ENCODE data around the gene CARD8. TPM values are rescaled to one million over a fixed set of nuclear protein-coding genes. Genes with fewer than 3 reads are reported as not detected.

The CARD8 gene
- total and polyA plus RNA-seq, 9 donors = 29.3 to 42.6 (median 35.7) TPM

DNA sequence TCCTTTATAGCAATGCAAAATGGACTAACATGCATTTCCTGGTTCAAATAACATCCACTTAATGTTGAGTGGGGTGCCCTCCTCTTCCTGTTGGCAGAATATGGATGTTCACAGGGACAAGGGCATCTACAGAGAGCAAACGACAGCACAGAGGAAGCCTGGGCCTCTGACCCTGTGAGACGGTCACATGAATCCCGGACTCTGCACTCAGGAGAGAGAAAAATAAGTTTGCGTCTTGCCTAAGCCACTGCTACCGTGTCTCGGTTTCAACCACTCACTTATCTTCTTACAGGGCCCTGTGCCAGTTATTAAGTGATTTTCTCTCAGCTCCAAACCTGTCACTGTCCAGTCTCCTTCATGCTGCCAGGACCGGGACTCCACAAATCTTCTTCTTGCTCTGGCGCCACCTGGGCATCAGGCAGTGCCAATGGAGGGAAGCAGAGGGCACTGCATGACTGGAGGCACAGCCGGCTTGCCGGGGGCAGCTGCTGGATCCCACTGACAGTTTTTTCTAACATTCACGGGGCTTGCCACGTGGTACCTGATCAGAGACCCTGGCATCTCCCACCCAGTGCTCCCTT lies 97.4 kb downstream of the CARD8 start:
- Histone ChIP-seq H3K27ac (ENCODE audit: low read length) (no peak overlapping the region), H3K36me3 (ENCODE audit: control insufficient read depth, insufficient read depth, low read length) (peaks cover 42% of the 10 kb centered on the region), H3K4me1 (ENCODE audit: control insufficient read depth, insufficient read depth, low read length) (no peaks in the 10 kb centered on the region), H3K4me3 (ENCODE audit: low read length) (no peak overlapping the region), H3K9me3 (replicated peaks; ENCODE audit: control insufficient read depth, low read depth, low read length) (no peaks in the 10 kb centered on the region), H3K27me3 (ENCODE audit: control insufficient read depth, insufficient read depth, low read length) (no peaks in the 10 kb centered on the region)
- no peak for DNase-seq
- whole genome bisulfite sequencing (ENCODE audit: insufficient coverage) = 93% methylated on average over 10 of the region's 12 CpGs

Other genes starting within 250 kb of the CARD8 start
- gene CABP5, start 211.8 kb downstream of the CARD8 start, total RNA-seq = not detected
- under 1 TPM in 1 of 8 donors, not detected in 7; 0.10 TPM for gene CABP5, start 211.8 kb downstream of the CARD8 start, polyA plus RNA-seq (ENCODE audit: insufficient read depth in 1 of 8, insufficient read length in 8 of 8, low replicate concordance in 1 of 8)
- gene PLA2G4C, start 145.1 kb downstream of the CARD8 start, total RNA-seq = 31.4 TPM
- gene PLA2G4C, start 145.1 kb downstream of the CARD8 start, polyA plus RNA-seq (ENCODE audit: insufficient read depth in 1 of 8, insufficient read length in 8 of 8, low replicate concordance in 1 of 8) = 10 to 100 TPM; 20.0 to 49.8 (median 32.3) TPM
- gene LIG1, start 85.6 kb downstream of the CARD8 start, total RNA-seq = 20.4 TPM
- 10 to 100 TPM; 20.2 to 37.4 (median 29.1) TPM for gene LIG1, start 85.6 kb downstream of the CARD8 start, polyA plus RNA-seq (ENCODE audit: insufficient read depth in 1 of 8, insufficient read length in 8 of 8, low replicate concordance in 1 of 8)
- gene ZSWIM9, start 85.2 kb downstream of the CARD8 start, total RNA-seq = 1.0 TPM
- 1 to 10 TPM; 6.2 to 8.7 (median 7.6) TPM for gene ZSWIM9, start 85.2 kb downstream of the CARD8 start, polyA plus RNA-seq (ENCODE audit: insufficient read depth in 1 of 8, insufficient read length in 8 of 8, low replicate concordance in 1 of 8)
- 5.2 TPM for gene ZNF114, start 14.2 kb upstream of the CARD8 start, total RNA-seq
- 1 to 10 TPM; 1.8 to 4.5 (median 3.2) TPM for gene ZNF114, start 14.2 kb upstream of the CARD8 start, polyA plus RNA-seq (ENCODE audit: insufficient read depth in 1 of 8, insufficient read length in 8 of 8, low replicate concordance in 1 of 8)
- gene EMP3, start 69.6 kb upstream of the CARD8 start, total RNA-seq = 67.4 TPM
- 100 to 1,000 TPM; 121 to 166 (median 144) TPM for gene EMP3, start 69.6 kb upstream of the CARD8 start, polyA plus RNA-seq (ENCODE audit: insufficient read depth in 1 of 8, insufficient read length in 8 of 8, low replicate concordance in 1 of 8)
- gene TMEM143, start 108.0 kb upstream of the CARD8 start, total RNA-seq = 4.1 TPM
- 10 to 100 TPM in 7 of 8 donors, 1 to 10 TPM in 1; 8.0 to 17.4 (median 15.0) TPM for gene TMEM143, start 108.0 kb upstream of the CARD8 start, polyA plus RNA-seq (ENCODE audit: insufficient read depth in 1 of 8, insufficient read length in 8 of 8, low replicate concordance in 1 of 8)
- not detected for gene SYNGR4, start 108.5 kb upstream of the CARD8 start, total RNA-seq
- under 1 TPM in 1 of 8 donors, not detected in 7; 0.17 TPM for gene SYNGR4, start 108.5 kb upstream of the CARD8 start, polyA plus RNA-seq (ENCODE audit: insufficient read depth in 1 of 8, insufficient read length in 8 of 8, low replicate concordance in 1 of 8)
- 57.5 TPM for gene KDELR1, start 135.6 kb upstream of the CARD8 start, total RNA-seq
- 100 to 1,000 TPM; 104 to 162 (median 129) TPM for gene KDELR1, start 135.6 kb upstream of the CARD8 start, polyA plus RNA-seq (ENCODE audit: insufficient read depth in 1 of 8, insufficient read length in 8 of 8, low replicate concordance in 1 of 8)
- gene GRIN2D, start 137.8 kb upstream of the CARD8 start, total RNA-seq = 0.58 TPM
- 1 to 10 TPM in 7 of 8 donors, under 1 TPM in 1; 0.93 to 3.1 (median 2.1) TPM for gene GRIN2D, start 137.8 kb upstream of the CARD8 start, polyA plus RNA-seq (ENCODE audit: insufficient read depth in 1 of 8, insufficient read length in 8 of 8, low replicate concordance in 1 of 8)
- gene GRWD1, start 190.1 kb upstream of the CARD8 start, total RNA-seq = 21.0 TPM
- gene GRWD1, start 190.1 kb upstream of the CARD8 start, polyA plus RNA-seq (ENCODE audit: insufficient read depth in 1 of 8, insufficient read length in 8 of 8, low replicate concordance in 1 of 8) = 10 to 100 TPM; 20.4 to 29.9 (median 25.8) TPM
- 0.49 TPM for gene KCNJ14, start 199.7 kb upstream of the CARD8 start, total RNA-seq
- gene KCNJ14, start 199.7 kb upstream of the CARD8 start, polyA plus RNA-seq (ENCODE audit: insufficient read depth in 1 of 8, insufficient read length in 8 of 8, low replicate concordance in 1 of 8) = 1 to 10 TPM in 2 of 8 donors, under 1 TPM in 6; 0.48 to 1.2 (median 0.92) TPM
- gene CYTH2, start 213.5 kb upstream of the CARD8 start, total RNA-seq = 24.2 TPM
- gene CYTH2, start 213.5 kb upstream of the CARD8 start, polyA plus RNA-seq (ENCODE audit: insufficient read depth in 1 of 8, insufficient read length in 8 of 8, low replicate concordance in 1 of 8) = 10 to 100 TPM; 37.4 to 54.5 (median 45.1) TPM

Measured in muscle of leg (tissue), 11 donors.